ENCODE results near the gene E2F4.

The E2F4 gene

GRCh38 chr16:67177743-67178699, 13.9 kb upstream of the E2F4 start:
- peak overlapping the region; percentile 17 for H3K4me3 ChIP-seq (replicated peaks; ENCODE audit: low read depth, low read length)

GRCh38 chr16:67179421-67180080, 12.4 kb upstream of the E2F4 start:
- no peak for TF ChIP-seq CTCF (IDR thresholded peaks at IDR 0.05; ENCODE audit: low read length, missing control alignments)
- H3K4me3 ChIP-seq (replicated peaks; ENCODE audit: low read depth, low read length) = no peak overlapping the region
- DNase-seq (ENCODE audit: low read depth) = no peak

More at GRCh38 chr16:67177743-67178699, 13.9 kb upstream of the E2F4 start:
- DNase-seq (ENCODE audit: low read depth) = peak; percentile 59
- no peak for TF ChIP-seq CTCF (IDR thresholded peaks at IDR 0.05; ENCODE audit: low read length, missing control alignments)

GRCh38 chr16:67180166-67180565, 11.8 kb upstream of the E2F4 start:
- TF ChIP-seq CTCF (IDR thresholded peaks at IDR 0.05; ENCODE audit: low read length, missing control alignments) = no peak
- no peak overlapping the region for H3K4me3 ChIP-seq (replicated peaks; ENCODE audit: low read depth, low read length)
- DNase-seq (ENCODE audit: low read depth) = no peak

GRCh38 chr16:67181346-67181745, 10.6 kb upstream of the E2F4 start:
- H3K4me3 ChIP-seq (replicated peaks; ENCODE audit: low read depth, low read length) = peak overlapping the region; percentile 24
- TF ChIP-seq CTCF (IDR thresholded peaks at IDR 0.05; ENCODE audit: low read length, missing control alignments) = no peak
- DNase-seq (ENCODE audit: low read depth) = peak; percentile 91

GRCh38 chr16:67182288-67182687, 9.7 kb upstream of the E2F4 start:
- no peak for TF ChIP-seq CTCF (IDR thresholded peaks at IDR 0.05; ENCODE audit: low read length, missing control alignments)
- DNase-seq (ENCODE audit: low read depth) = no peak
- H3K4me3 ChIP-seq (replicated peaks; ENCODE audit: low read depth, low read length) = no peak overlapping the region

GRCh38 chr16:67183284-67183626, 8.7 kb upstream of the E2F4 start:
- no peak for TF ChIP-seq CTCF (IDR thresholded peaks at IDR 0.05; ENCODE audit: low read length, missing control alignments)
- peak overlapping the region; percentile 71 for H3K4me3 ChIP-seq (replicated peaks; ENCODE audit: low read depth, low read length)
- DNase-seq (ENCODE audit: low read depth) = no peak

Measured in fibroblast of pulmonary artery (primary cell).